Endothelial cell (in vitro differentiated cells): ENCODE results near the gene CTNNA3. TPM values are rescaled to one million over a fixed set of nuclear protein-coding genes. Genes with fewer than 3 reads are reported as not detected.

Experiments
- DNase-seq: peaks from one replicate; pipeline ENCODE4 v3.0.0; 2021; ENCODE audit warnings: low spot score
- H3K27ac Mint-ChIP-seq: one replicate; pipeline ENCODE4 v1.8.0; 2021; ENCODE audit warnings: mixed read lengths, inconsistent platforms; ENCODE audit not compliant: unreplicated experiment
- H3K27me3 Mint-ChIP-seq: one replicate; pipeline ENCODE4 v1.8.0; 2021; ENCODE audit warnings: mild to moderate bottlenecking, moderate library complexity, mixed read lengths, inconsistent platforms; ENCODE audit not compliant: unreplicated experiment
- H3K36me3 Mint-ChIP-seq: one replicate; pipeline ENCODE4 v1.8.0; 2021; ENCODE audit warnings: mild to moderate bottlenecking, low read depth, mixed read lengths, inconsistent platforms; ENCODE audit not compliant: unreplicated experiment
- H3K4me1 Mint-ChIP-seq: one replicate; pipeline ENCODE4 v1.8.0; 2021; ENCODE audit warnings: mild to moderate bottlenecking, mixed read lengths, inconsistent platforms; ENCODE audit not compliant: unreplicated experiment
- H3K4me3 Mint-ChIP-seq: one replicate; pipeline ENCODE4 v1.8.0; 2021; ENCODE audit warnings: mild to moderate bottlenecking, mixed read lengths, inconsistent platforms; ENCODE audit not compliant: unreplicated experiment
- H3K9me3 Mint-ChIP-seq: one replicate; pipeline ENCODE4 v1.8.0; 2021; ENCODE audit warnings: mixed read lengths, inconsistent platforms; ENCODE audit not compliant: unreplicated experiment
- CTCF ChIP-seq: fragments of 200-600 bp; sonication (generic); IDR thresholded peaks from one replicate; pipeline ENCODE4 v1.5.0; 2021; ENCODE audit warnings: antibody characterized with exemption; ENCODE audit not compliant: unreplicated experiment
- total RNA-seq: library from RNA; stranded (reverse); fragmentation: NEBNext Ultra II Directional; extraction: Animal tissue kit (Norgen Biotek cat#: 25700); gene quantifications from one replicate; pipeline ENCODE4 v1.2.1, GENCODE V29; 2021; ENCODE audit not compliant: unreplicated experiment

Gene CTNNA3
- total RNA-seq, 1 donor from 2014 or later = 2.3 TPM

DNA sequence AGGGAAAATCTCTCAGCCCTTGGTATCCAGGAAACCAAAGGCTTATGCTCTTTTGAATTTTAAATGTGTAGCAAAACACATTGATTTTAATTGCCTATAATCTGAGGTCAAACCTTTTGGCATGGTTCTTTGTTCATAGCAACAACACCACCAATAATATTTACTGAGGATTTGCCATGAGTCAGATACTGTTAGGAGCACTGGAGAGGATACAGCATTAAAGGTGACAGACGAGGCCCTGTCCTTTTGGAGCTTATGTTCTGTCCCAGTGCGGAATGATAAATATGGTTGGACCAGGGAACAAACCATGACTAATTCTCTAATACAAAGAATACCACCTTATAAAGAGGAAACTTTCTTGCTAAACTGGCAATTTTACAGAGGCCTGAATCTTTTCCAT is 176.6 kb downstream of the CTNNA3 start:
- H3K4me3 Mint-ChIP-seq = no peak overlapping the region
- no peak overlapping the region for H3K27ac Mint-ChIP-seq
- H3K27me3 Mint-ChIP-seq = no peaks in the 10 kb centered on the region
- H3K4me1 Mint-ChIP-seq = no peaks in the 10 kb centered on the region
- TF ChIP-seq CTCF = no peak
- H3K36me3 Mint-ChIP-seq = no peaks in the 10 kb centered on the region
- no peak for DNase-seq
- no peaks in the 10 kb centered on the region for H3K9me3 Mint-ChIP-seq

DNA sequence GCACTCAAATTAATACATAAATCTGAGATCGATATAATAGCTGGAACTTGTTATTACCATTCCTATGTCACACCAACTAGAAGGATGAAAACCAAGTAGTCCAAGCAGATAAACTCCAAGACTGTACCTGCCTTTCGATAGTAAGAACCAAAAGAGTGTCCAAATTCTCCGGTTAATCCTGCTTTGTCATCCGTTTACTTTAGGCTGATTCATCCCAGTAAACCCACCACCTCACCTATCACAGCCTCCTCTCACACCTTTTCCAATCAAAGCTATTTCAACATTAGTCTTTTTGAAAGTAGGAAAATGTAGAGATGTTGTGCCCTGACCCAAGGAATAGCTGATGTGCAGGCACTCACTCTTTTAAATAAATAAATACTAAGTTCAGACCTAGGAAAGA is 177.2 kb downstream of the CTNNA3 start:
- no peak overlapping the region for H3K27ac Mint-ChIP-seq
- H3K9me3 Mint-ChIP-seq = no peaks in the 10 kb centered on the region
- no peak for DNase-seq
- H3K27me3 Mint-ChIP-seq = no peaks in the 10 kb centered on the region
- no peak for TF ChIP-seq CTCF
- H3K36me3 Mint-ChIP-seq = no peaks in the 10 kb centered on the region
- H3K4me3 Mint-ChIP-seq = no peak overlapping the region
- H3K4me1 Mint-ChIP-seq = no peaks in the 10 kb centered on the region

DNA sequence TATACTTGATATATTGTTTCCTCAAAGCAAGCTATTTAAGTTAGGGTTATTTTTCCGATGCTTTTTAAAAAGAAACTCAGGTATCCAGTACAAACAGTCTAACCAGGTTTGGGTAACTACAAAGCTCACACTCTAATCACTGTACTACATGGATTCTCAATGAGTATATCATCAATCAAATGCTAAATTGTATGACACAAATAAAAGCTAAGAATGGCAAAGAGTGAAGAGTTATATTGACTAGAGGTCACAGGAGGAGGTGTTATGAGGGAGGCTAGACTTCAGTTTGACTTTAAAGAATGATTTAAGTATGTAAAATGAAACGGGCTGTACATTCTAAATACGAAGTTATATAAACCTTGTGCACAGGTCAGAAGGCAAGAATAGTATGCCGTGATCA is 178.0 kb downstream of the CTNNA3 start:
- no peak for TF ChIP-seq CTCF
- no peak for DNase-seq
- Mint-ChIP-seq H3K27me3 (no peaks in the 10 kb centered on the region), H3K36me3 (no peaks in the 10 kb centered on the region), H3K4me1 (no peaks in the 10 kb centered on the region), H3K27ac (no peak overlapping the region), H3K4me3 (no peak overlapping the region), H3K9me3 (no peaks in the 10 kb centered on the region)

DNA sequence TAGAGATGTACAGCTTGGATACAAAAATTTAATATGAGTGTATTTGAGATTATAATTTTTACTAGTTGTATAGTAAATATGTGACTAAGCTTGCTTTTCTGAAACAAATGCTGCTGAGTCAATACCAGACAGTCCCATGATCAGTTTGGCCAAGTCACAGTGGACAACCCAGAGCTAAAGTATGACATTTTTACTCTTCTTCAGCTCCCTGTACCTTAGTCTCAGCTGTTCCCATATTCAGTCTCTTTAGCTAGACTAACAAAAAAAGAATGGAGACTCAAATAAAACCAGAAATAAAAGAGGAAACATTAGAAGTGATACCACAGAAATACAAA is 189.3 kb downstream of the CTNNA3 start:
- Mint-ChIP-seq H3K9me3 (no peaks in the 10 kb centered on the region), H3K27ac (no peak overlapping the region), H3K36me3 (no peaks in the 10 kb centered on the region), H3K27me3 (no peaks in the 10 kb centered on the region), H3K4me3 (no peak overlapping the region), H3K4me1 (no peaks in the 10 kb centered on the region)
- no peak for TF ChIP-seq CTCF
- no peak for DNase-seq

GRCh38 chr10:67506083-67506756 is 189.8 kb downstream of the CTNNA3 start:
- DNase-seq = no peak
- Mint-ChIP-seq H3K4me3 (no peak overlapping the region), H3K27ac (no peak overlapping the region), H3K9me3 (no peaks in the 10 kb centered on the region), H3K36me3 (no peaks in the 10 kb centered on the region), H3K4me1 (no peaks in the 10 kb centered on the region), H3K27me3 (no peaks in the 10 kb centered on the region)
- no peak for TF ChIP-seq CTCF
